A673 (cell line): ENCODE measurements around the gene ABR. TPM values are rescaled to one million over a fixed set of nuclear protein-coding genes. Genes with fewer than 3 reads are reported as not detected.

Experiments used
- BruUV-seq: library from RNA; stranded (reverse); fragments of 400-500 nt; replicated peaks from 2 replicates; lab custom pipeline; 2021; lab: Mats Ljungman, UMichigan
- CTCF ChIA-PET: fragments of 300-600 bp; sonication (Branson Sonifier 250); formaldehyde crosslinking; loops from one replicate; lab custom pipeline; 2022; ENCODE audit warnings: antibody characterized with exemption; lab: Charles Lee
- POLR2A ChIA-PET: fragments of 300-600 bp; sonication (Branson Sonifier 250); formaldehyde crosslinking; loops from one replicate; lab custom pipeline; 2022; ENCODE audit warnings: antibody characterized with exemption; ENCODE audit not compliant: low non-redundant PET; lab: Charles Lee
- DNase-seq: peaks from one replicate; pipeline ENCODE4 v3.0.0-alpha.2; 2015; ENCODE audit warnings: low spot score
- H3K27ac ChIP-seq: fragments of 200-600 bp; sonication (generic); 2 replicates; pipeline ENCODE4 v1.5.1; 2016; ENCODE audit warnings: mixed run types, low read depth, mild to moderate bottlenecking, mixed read lengths, antibody characterized with exemption, low read length; ENCODE audit not compliant: poor library complexity, severe bottlenecking
- H3K27me3 ChIP-seq: fragments of 200-600 bp; sonication (generic); replicated peaks from 2 replicates; pipeline ENCODE4 v1.6.1; 2017; ENCODE audit warnings: mixed run types, low read depth, mild to moderate bottlenecking, mixed read lengths, antibody characterized with exemption, low read length; ENCODE audit not compliant: insufficient read depth, poor library complexity
- H3K36me3 ChIP-seq: fragments of 200-600 bp; sonication (generic); 2 replicates; pipeline ENCODE4 v1.6.1; 2016; ENCODE audit warnings: mixed run types, mild to moderate bottlenecking, mixed read lengths, antibody characterized with exemption, low read length; ENCODE audit not compliant: insufficient read depth, poor library complexity, severe bottlenecking
- H3K4me1 ChIP-seq: fragments of 200-600 bp; sonication (generic); 2 replicates; pipeline ENCODE4 v1.6.1; 2017; ENCODE audit warnings: mixed run types, mild to moderate bottlenecking, mixed read lengths, antibody characterized with exemption, low read length; ENCODE audit not compliant: insufficient read depth, poor library complexity, severe bottlenecking
- H3K4me3 ChIP-seq: fragments of 200-600 bp; sonication (generic); 2 replicates; pipeline ENCODE4 v1.5.1; 2016; ENCODE audit warnings: low read depth, mixed run types, mild to moderate bottlenecking, mixed read lengths, low read length; ENCODE audit not compliant: poor library complexity, severe bottlenecking
- H3K9me3 ChIP-seq: fragments of 200-600 bp; sonication (generic); 2 replicates; pipeline ENCODE4 v1.6.1; 2016; ENCODE audit warnings: mixed run types, low read depth, mild to moderate bottlenecking, mixed read lengths, antibody characterized with exemption, low read length; ENCODE audit not compliant: poor library complexity, severe bottlenecking
- EZH2 ChIP-seq: fragments of 200-600 bp; sonication (generic); IDR thresholded peaks from 2 replicates; pipeline ENCODE4 v1.6.1; 2017; ENCODE audit warnings: borderline replicate concordance, low read depth, mild to moderate bottlenecking, mixed read lengths, antibody characterized with exemption, low read length; ENCODE audit not compliant: poor library complexity, severe bottlenecking
- intact Hi-C: fragments of 100-400 bp; cut with micrococcal nuclease; formaldehyde crosslinking; loops from one replicate; pipeline ENCODE4 v1.10.0; 2022; ENCODE audit not compliant: unreplicated experiment
- total RNA-seq: library from RNA; stranded (reverse); gene quantifications from 2 replicates; pipeline ENCODE4 v1.2.3, GENCODE V29; 2021
- TF ChIP-seq, protein P1 (sequence below): fragments of 300-800, 200-600 bp; sonication (generic); conservative IDR thresholded peaks from 2 replicates; pipeline ENCODE4 v1.5.1; 2017; ENCODE audit warnings: low read depth, mild to moderate bottlenecking, antibody characterized with exemption, low read length, moderate library complexity, mixed read lengths

The ABR gene
- total RNA-seq, 1 experiment from 2014 or later: 47.6 TPM

- Histone ChIP-seq H3K27me3 (no peaks in the 10 kb centered on the region), H3K36me3 (no peaks in the 10 kb centered on the region), H3K9me3 (no peaks in the 10 kb centered on the region), H3K4me3 (peak overlapping the region; percentile 77), H3K27ac (peak overlapping the region; percentile 88), H3K4me1 (peaks cover 25% of the 10 kb centered on the region)
- CTCF ChIA-PET: interaction anchor here (0.6 to 0.7 kb wide), 3 partner anchors 13 to 113 kb away, joined by 3 to 10 read pairs (median 4); partner anchors contain the start of gene TIMM22
- TF ChIP-seq, protein P1, sequence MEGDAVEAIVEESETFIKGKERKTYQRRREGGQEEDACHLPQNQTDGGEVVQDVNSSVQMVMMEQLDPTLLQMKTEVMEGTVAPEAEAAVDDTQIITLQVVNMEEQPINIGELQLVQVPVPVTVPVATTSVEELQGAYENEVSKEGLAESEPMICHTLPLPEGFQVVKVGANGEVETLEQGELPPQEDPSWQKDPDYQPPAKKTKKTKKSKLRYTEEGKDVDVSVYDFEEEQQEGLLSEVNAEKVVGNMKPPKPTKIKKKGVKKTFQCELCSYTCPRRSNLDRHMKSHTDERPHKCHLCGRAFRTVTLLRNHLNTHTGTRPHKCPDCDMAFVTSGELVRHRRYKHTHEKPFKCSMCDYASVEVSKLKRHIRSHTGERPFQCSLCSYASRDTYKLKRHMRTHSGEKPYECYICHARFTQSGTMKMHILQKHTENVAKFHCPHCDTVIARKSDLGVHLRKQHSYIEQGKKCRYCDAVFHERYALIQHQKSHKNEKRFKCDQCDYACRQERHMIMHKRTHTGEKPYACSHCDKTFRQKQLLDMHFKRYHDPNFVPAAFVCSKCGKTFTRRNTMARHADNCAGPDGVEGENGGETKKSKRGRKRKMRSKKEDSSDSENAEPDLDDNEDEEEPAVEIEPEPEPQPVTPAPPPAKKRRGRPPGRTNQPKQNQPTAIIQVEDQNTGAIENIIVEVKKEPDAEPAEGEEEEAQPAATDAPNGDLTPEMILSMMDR: no peak
- POLR2A ChIA-PET: no interaction called here
- BruUV-seq: no TSS peak
- intact Hi-C loops: no loop called here
- DNase-seq: peak; percentile 46
Observed at GRCh38 chr17:1109606-1110540, 69.9 kb downstream of the ABR start.

DNA sequence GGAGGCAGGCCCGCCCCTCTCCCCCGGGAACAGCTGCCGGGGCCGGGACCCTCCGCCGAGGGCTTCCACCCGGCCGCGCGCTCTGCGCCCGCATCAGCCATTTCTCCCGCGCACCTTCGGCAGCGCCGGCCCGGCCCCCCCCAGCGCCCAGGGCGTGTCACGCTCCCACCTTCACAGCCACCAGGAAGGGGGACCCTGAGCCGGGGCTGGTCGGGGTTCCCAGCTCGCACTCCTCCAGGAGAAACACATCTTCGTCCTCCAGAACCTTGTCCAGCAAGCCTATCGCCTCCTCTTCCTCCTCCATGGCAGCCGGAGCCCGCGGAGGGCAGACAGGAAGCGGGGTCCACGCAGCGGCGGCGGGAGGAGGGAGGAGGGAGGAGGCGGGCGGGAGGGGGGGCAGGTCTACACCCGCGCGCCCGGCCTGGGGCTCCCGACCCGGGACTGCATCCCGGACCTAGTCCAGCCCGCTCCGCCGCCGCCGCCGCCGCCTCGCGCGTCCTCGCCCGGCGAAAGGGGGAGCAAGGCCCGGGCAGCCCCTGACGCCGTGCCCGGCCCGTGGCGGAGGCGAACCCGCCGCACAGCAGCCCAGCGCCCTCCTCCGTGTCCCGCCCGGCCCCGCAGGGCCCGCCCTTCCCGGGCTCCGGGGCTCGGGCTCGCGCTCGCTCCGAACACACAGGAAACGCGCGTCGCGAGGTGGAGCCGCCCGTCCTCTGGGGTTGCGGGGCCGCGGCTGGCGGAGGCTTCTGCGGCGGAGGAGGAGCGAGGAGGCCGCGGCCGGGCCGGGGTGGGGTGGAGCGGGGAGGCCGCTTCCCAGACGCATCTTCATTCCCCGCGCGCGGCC is 70.8 kb downstream of the ABR start:
- Histone ChIP-seq H3K27me3 (no peaks in the 10 kb centered on the region), H3K9me3 (no peaks in the 10 kb centered on the region), H3K27ac (peak overlapping the region; percentile 88), H3K4me3 (peak overlapping the region; percentile 77), H3K4me1 (peaks cover 22% of the 10 kb centered on the region), H3K36me3 (no peaks in the 10 kb centered on the region)
- POLR2A ChIA-PET: interaction anchor here (0.7 kb wide), 1 partner anchor 98 kb away, joined by 3 read pairs; no protein-coding TSS in a partner anchor
- no peak for TF ChIP-seq EZH2
- TF ChIP-seq, protein P1: no peak
- peak; percentile 61 for DNase-seq
- intact Hi-C loops: no loop called here
- CTCF ChIA-PET: interaction anchor here (0.8 kb wide), 1 partner anchor 14 kb away, joined by 3 read pairs; no protein-coding TSS in a partner anchor
- BruUV-seq: no TSS peak

GRCh38 chr17:1108478-1108764 is 71.4 kb downstream of the ABR start:
- Histone ChIP-seq H3K27me3 (no peaks in the 10 kb centered on the region), H3K36me3 (no peaks in the 10 kb centered on the region), H3K4me3 (peak overlapping the region; percentile 77), H3K4me1 (peaks cover 22% of the 10 kb centered on the region), H3K27ac (peak overlapping the region; percentile 47), H3K9me3 (no peaks in the 10 kb centered on the region)
- no peak for DNase-seq
- no peak for TF ChIP-seq EZH2
- TF ChIP-seq, protein P1: no peak
- ChIA-PET CTCF (interaction anchor here (0.8 kb wide), 1 partner anchor 14 kb away, joined by 3 read pairs; no protein-coding TSS in a partner anchor), POLR2A (interaction anchor here (0.7 kb wide), 1 partner anchor 99 kb away, joined by 3 read pairs; no protein-coding TSS in a partner anchor)
- no TSS peak for BruUV-seq
- intact Hi-C loops: no loop called here
